Measurements from ENCODE around the gene MPZ.

MPZ gene

GRCh38 chr1:161273402-161273801 lies 36.4 kb downstream of the MPZ start:
- no peak for TF ChIP-seq REST (IDR thresholded peaks at IDR 0.05; ENCODE audit: insufficient read depth in 1 of 2, low read depth in 2 of 2, low read length in 2 of 2)
- TF ChIP-seq SIN3A (IDR thresholded peaks at IDR 0.05; ENCODE audit: borderline replicate concordance, insufficient read depth, low read length): no peak
- no peak for TF ChIP-seq TAF1 (IDR thresholded peaks at IDR 0.05; ENCODE audit: borderline replicate concordance, insufficient read depth, low read length)
- no peak for TF ChIP-seq POLR2AphosphoS5 (IDR thresholded peaks at IDR 0.05; ENCODE audit: low read depth, low read length)
- no peak for TF ChIP-seq FOXP2 (optimal IDR thresholded peaks at IDR 0.05; ENCODE audit: borderline replicate concordance, extremely low read depth, extremely low read length, insufficient read depth)

- TF ChIP-seq REST (IDR thresholded peaks at IDR 0.05; ENCODE audit: insufficient read depth in 1 of 2, low read depth in 2 of 2, low read length in 2 of 2) (no peak), TAF1 (IDR thresholded peaks at IDR 0.05; ENCODE audit: borderline replicate concordance, insufficient read depth, low read length) (no peak), POLR2AphosphoS5 (IDR thresholded peaks at IDR 0.05; ENCODE audit: low read depth, low read length) (no peak), FOXP2 (optimal IDR thresholded peaks at IDR 0.05; ENCODE audit: borderline replicate concordance, extremely low read depth, extremely low read length, insufficient read depth) (no peak), SIN3A (IDR thresholded peaks at IDR 0.05; ENCODE audit: borderline replicate concordance, insufficient read depth, low read length) (no peak)
Measured at GRCh38 chr1:161267321-161267720, 42.4 kb downstream of the MPZ start.

GRCh38 chr1:161266836-161267235 lies 42.9 kb downstream of the MPZ start:
- TF ChIP-seq FOXP2 (optimal IDR thresholded peaks at IDR 0.05; ENCODE audit: borderline replicate concordance, extremely low read depth, extremely low read length, insufficient read depth) (no peak), REST (IDR thresholded peaks at IDR 0.05; ENCODE audit: insufficient read depth in 1 of 2, low read depth in 2 of 2, low read length in 2 of 2) (no peak), SIN3A (IDR thresholded peaks at IDR 0.05; ENCODE audit: borderline replicate concordance, insufficient read depth, low read length) (no peak), POLR2AphosphoS5 (IDR thresholded peaks at IDR 0.05; ENCODE audit: low read depth, low read length) (no peak), TAF1 (IDR thresholded peaks at IDR 0.05; ENCODE audit: borderline replicate concordance, insufficient read depth, low read length) (no peak)

GRCh38 chr1:161266202-161266601 lies 43.6 kb downstream of the MPZ start:
- TF ChIP-seq FOXP2 (optimal IDR thresholded peaks at IDR 0.05; ENCODE audit: borderline replicate concordance, extremely low read depth, extremely low read length, insufficient read depth): no peak

DNA sequence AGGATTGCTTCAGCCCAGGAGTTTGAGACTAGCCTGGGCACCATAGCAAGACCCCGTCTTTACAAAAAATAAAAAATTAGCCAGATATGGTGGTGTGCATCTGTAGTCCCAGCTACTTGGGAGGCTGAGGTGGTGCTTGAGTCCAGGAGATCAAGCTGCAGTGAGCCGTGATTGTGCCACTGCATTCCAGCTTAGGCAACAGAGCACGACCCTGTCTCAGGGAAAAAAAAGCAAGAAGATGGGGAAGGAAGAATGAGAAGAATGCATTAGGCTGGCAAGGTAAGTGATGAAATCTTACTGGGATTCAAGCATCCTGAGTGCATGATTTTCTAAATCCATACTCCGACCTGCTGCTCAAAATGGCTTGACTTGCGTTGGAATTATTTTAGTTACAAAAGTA lies 44.5 kb downstream of the MPZ start:
- TF ChIP-seq REST (IDR thresholded peaks at IDR 0.05; ENCODE audit: insufficient read depth in 1 of 2, low read depth in 2 of 2, low read length in 2 of 2) (no peak), POLR2AphosphoS5 (IDR thresholded peaks at IDR 0.05; ENCODE audit: low read depth, low read length) (no peak), TAF1 (IDR thresholded peaks at IDR 0.05; ENCODE audit: borderline replicate concordance, insufficient read depth, low read length) (no peak)

Measured in PFSK-1 (cell line).